ENCODE results near the gene RAB39A. TPM values are rescaled to one million over a fixed set of nuclear protein-coding genes. Genes with fewer than 3 reads are reported as not detected.

Gene RAB39A
- total and polyA plus RNA-seq, 9 of the 15 experiments (the other 6 are each of a cell fraction or from before 2014, with no cell fraction given) = not detected

GRCh38 chr11:107998761-107999160 is 70.5 kb downstream of the RAB39A start:
- no peak for ATAC-seq
- Histone ChIP-seq H3K4me1 (replicated peaks in 1 of 2; ENCODE audit: control insufficient read depth in 2 of 2, insufficient read depth in 2 of 2, low read length in 2 of 2) (0 out of 5 replicates have a peak, but pooled peaks cover 0 to 3% of the 10 kb centered on the region in 2 experiments), H3K4me3 (no peak overlapping the region), H3K9me3 (replicated peaks; ENCODE audit: control insufficient read depth, insufficient read depth, low read depth, low read length) (no peaks in the 10 kb centered on the region), H3K27me3 (ENCODE audit: control insufficient read depth in 2 of 2, insufficient read depth in 2 of 2, low read length in 2 of 2) (no peaks in the 10 kb centered on the region; a peak in 1 of 5 replicates), H4K20me1 (replicated peaks; ENCODE audit: control insufficient read depth, insufficient read depth, low read length) (no peaks in the 10 kb centered on the region), H3K9me1 (ENCODE audit: control insufficient read depth, insufficient read depth, low read length) (no peaks in the 10 kb centered on the region), H3K36me3 (ENCODE audit: control insufficient read depth, insufficient read depth, low read length) (no peaks in the 10 kb centered on the region), H3K9ac (ENCODE audit: insufficient read depth in 1 of 2, low read depth in 2 of 2, low read length in 2 of 2) (no peak overlapping the region), H3K79me2 (ENCODE audit: control insufficient read depth, insufficient read depth, low read length) (no peaks in the 10 kb centered on the region), H2AFZ (ENCODE audit: low read depth, low read length) (no peak overlapping the region), H3K27ac (ENCODE audit: extremely low read depth, low read depth, low read length) (no peak overlapping the region), H3K4me2 (ENCODE audit: insufficient read depth, low read length) (no peak overlapping the region)
- intact Hi-C loops (cut with micrococcal nuclease) = loop anchor here (2.0 kb wide), 2 partner anchors 656 to 666 kb away; partner anchors contain the start of gene DDX10
- 68% methylated on average over 6 of the region's 6 CpGs for WGBS (ENCODE audit: insufficient coverage, low coverage, missing lambda C conversion rate)
- POLR2A ChIA-PET = no interaction called here
- FAIRE-seq = no peak
- DNase-seq (ENCODE audit: extremely low read depth in 1 of 4, low spot score in 3 of 4) = no peak
- CTCF ChIA-PET (ENCODE audit: low intra/inter-chr PET ratio) = no interaction called here
- no TSS peak for BruUV-seq (replicated peaks)
- in situ Hi-C loops (cut with MboI) = no loop called here
- TF ChIP-seq HNRNPUL1 (IDR thresholded peaks at IDR 0.05; ENCODE audit: low read length) (no peak), ZNF589 (CRISPR knock-in tag; IDR thresholded peaks at IDR 0.05; ENCODE audit: low read depth) (no peak), ZNF184 (CRISPR knock-in tag; IDR thresholded peaks at IDR 0.05) (no peak), IRF9 (tag; IDR thresholded peaks at IDR 0.05) (no peak), TFAP4 (CRISPR knock-in tag; IDR thresholded peaks at IDR 0.05; ENCODE audit: borderline replicate concordance) (no peak), ZNF785 (CRISPR knock-in tag; IDR thresholded peaks at IDR 0.05) (no peak), ZNF717 (CRISPR knock-in tag; IDR thresholded peaks at IDR 0.05) (no peak), PATZ1 (CRISPR knock-in tag; IDR thresholded peaks at IDR 0.05; ENCODE audit: borderline replicate concordance) (no peak), JUND (IDR thresholded peaks at IDR 0.05; ENCODE audit: borderline replicate concordance, low read depth, low read length) (no peak), JUND (tag; IDR thresholded peaks at IDR 0.05; ENCODE audit: borderline replicate concordance, low read depth, low read length) (no peak), MAZ (CRISPR knock-in tag; conservative IDR thresholded peaks at IDR 0.05 in 1 of 2, IDR thresholded peaks at IDR 0.05 in 1 of 2) (no peak), TFAM (CRISPR knock-in tag; conservative IDR thresholded peaks at IDR 0.05) (no peak), ZZZ3 (IDR thresholded peaks at IDR 0.05) (no peak), HLTF (IDR thresholded peaks at IDR 0.05) (no peak), ATF2 (CRISPR knock-in tag; IDR thresholded peaks at IDR 0.05) (no peak), ZNF121 (CRISPR knock-in tag; conservative IDR thresholded peaks at IDR 0.05) (no peak), NFRKB (IDR thresholded peaks at IDR 0.05; ENCODE audit: low read depth) (no peak), SMAD2 (IDR thresholded peaks at IDR 0.05; ENCODE audit: low read depth, low read length) (no peak), CBFA2T3 (IDR thresholded peaks at IDR 0.05) (no peak)
